ENCODE results near the gene CEACAM21.

DNA sequence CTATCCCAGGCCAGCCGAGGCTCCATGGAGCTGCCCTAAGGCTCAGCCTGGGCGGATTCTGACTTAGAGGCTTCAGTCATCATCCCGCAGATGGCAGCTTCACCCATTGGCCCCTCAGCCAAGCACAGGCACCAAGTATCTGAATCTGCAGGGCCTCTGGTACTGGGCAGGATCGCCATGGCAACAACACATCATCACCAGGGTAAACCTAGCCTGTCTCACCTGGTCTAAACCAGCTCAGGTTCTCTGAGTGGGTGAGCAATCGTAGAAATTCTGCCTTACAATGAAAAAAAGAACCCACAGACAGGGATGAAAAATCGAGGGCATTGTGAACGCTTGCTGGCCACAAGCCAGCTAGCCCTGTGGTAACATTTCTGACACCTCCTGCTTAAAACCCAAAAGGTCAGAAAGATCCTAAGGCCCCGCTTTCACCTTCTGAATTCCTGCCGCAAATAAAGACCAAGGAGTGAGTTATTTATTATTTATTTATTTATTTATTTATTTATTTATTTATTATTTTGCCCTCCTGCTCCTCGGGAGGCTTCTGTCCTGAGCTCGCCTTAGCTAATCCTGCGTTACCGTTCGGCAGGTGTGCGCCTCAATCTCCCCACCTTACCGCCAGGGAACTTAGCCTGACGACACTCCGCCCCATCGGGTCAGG is 12.0 kb upstream of the CEACAM21 start:
- TF ChIP-seq, protein P1, sequence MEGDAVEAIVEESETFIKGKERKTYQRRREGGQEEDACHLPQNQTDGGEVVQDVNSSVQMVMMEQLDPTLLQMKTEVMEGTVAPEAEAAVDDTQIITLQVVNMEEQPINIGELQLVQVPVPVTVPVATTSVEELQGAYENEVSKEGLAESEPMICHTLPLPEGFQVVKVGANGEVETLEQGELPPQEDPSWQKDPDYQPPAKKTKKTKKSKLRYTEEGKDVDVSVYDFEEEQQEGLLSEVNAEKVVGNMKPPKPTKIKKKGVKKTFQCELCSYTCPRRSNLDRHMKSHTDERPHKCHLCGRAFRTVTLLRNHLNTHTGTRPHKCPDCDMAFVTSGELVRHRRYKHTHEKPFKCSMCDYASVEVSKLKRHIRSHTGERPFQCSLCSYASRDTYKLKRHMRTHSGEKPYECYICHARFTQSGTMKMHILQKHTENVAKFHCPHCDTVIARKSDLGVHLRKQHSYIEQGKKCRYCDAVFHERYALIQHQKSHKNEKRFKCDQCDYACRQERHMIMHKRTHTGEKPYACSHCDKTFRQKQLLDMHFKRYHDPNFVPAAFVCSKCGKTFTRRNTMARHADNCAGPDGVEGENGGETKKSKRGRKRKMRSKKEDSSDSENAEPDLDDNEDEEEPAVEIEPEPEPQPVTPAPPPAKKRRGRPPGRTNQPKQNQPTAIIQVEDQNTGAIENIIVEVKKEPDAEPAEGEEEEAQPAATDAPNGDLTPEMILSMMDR (IDR thresholded peaks at IDR 0.05), result no peak
- TF ChIP-seq EZH2 (IDR thresholded peaks at IDR 0.05), result no peak
- no peak for TF ChIP-seq EZH2phosphoT487 (IDR thresholded peaks at IDR 0.05)

Measured in neural progenitor cell (in vitro differentiated cells).